Measurements from ENCODE around the gene NFATC1. TPM values are rescaled to one million over a fixed set of nuclear protein-coding genes. Genes with fewer than 3 reads are reported as not detected.

Gene NFATC1
- total RNA-seq, 3 donors from 2014 or later (not counting 1 experiment from before 2014, with no cell fraction given), result 35.8 to 47.4 (median 37.1) TPM

DNA sequence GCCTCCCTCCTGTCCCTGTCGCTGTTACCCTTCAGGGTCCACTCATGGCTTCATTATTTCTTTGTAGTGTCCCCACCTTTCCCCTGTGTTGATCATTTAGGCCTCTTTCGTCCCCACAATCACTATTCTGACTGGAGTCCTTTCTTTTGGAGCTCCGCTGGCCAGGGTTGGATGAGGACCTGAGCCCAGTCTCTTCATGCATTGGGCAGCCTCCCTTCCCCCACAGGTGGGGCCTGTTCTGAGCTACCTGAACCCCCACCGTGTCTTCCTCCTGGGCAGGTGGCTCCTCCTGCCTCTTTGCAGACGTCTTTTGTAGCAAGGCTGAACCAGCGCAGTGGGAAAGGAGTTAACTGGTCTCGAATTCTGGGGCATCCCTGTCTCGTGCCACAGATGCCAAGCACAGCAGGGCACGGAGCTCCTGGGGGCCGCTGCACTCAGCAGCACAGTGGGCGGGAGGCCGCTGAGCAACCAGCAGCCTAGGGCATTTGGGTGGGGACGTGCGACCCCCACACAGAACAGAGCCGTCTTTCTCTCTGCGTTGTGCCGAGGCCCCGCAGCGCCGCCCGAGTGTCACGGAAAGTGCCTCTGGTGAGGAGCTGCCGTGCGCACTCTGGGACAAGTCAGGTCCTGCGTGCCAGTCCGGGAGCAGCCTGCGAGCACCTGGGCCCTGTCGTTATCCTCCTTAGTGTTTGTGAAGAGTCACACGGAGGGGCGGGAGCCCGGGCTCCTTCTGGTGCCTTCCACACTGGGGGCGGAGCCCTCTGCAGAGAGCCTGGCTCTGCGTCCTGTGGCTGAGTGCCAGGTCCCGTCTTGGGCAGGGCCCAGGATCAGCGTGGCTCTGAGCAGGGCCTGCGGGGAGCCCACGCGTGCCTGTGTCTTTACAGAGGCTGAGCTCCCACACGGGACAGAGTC, 130.1 kb downstream of the NFATC1 start:
- H3K4me3 ChIP-seq (ENCODE audit: low read length), result no peak overlapping the region
- H3K36me3 ChIP-seq (ENCODE audit: control insufficient read depth, insufficient read depth, low read length), result peaks cover 9% of the 10 kb centered on the region
- WGBS (ENCODE audit: insufficient coverage), result 97% methylated on average over 39 of the region's 39 CpGs
- no peak for ATAC-seq
- Mint-ChIP-seq H3K27me3 (ENCODE audit: low read depth in 2 of 2) (no peaks in the 10 kb centered on the region), H3K27ac (peak overlapping the region in 1 of 2 donors; percentile 68), H3K9me3 (no peaks in the 10 kb centered on the region), H3K36me3 (no peaks in the 10 kb centered on the region), H3K4me1 (peaks cover 22 to 48% of the 10 kb centered on the region in 2 donors), H3K4me3 (peak overlapping the region; percentile 69)
- no peak overlapping the region for H3K27ac ChIP-seq (ENCODE audit: low read length)
- no peaks in the 10 kb centered on the region for H3K9me3 ChIP-seq (ENCODE audit: control insufficient read depth, insufficient read depth, low read length)
- no peaks in the 10 kb centered on the region for H3K27me3 ChIP-seq (ENCODE audit: control insufficient read depth, insufficient read depth, low read length)
- DNase-seq, result peak in 1 of 2 donors; percentile 13
- TF ChIP-seq, protein P1, sequence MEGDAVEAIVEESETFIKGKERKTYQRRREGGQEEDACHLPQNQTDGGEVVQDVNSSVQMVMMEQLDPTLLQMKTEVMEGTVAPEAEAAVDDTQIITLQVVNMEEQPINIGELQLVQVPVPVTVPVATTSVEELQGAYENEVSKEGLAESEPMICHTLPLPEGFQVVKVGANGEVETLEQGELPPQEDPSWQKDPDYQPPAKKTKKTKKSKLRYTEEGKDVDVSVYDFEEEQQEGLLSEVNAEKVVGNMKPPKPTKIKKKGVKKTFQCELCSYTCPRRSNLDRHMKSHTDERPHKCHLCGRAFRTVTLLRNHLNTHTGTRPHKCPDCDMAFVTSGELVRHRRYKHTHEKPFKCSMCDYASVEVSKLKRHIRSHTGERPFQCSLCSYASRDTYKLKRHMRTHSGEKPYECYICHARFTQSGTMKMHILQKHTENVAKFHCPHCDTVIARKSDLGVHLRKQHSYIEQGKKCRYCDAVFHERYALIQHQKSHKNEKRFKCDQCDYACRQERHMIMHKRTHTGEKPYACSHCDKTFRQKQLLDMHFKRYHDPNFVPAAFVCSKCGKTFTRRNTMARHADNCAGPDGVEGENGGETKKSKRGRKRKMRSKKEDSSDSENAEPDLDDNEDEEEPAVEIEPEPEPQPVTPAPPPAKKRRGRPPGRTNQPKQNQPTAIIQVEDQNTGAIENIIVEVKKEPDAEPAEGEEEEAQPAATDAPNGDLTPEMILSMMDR (IDR thresholded peaks at IDR 0.05), result no peak
- intact Hi-C loops (cut with micrococcal nuclease), result loop anchor here (10.0 kb wide), 2 partner anchors 119 to 149 kb away; partner anchors contain the start of gene CTDP1
- peaks cover 38% of the 10 kb centered on the region for H3K4me1 ChIP-seq (ENCODE audit: control insufficient read depth, insufficient read depth, low read length)

DNA sequence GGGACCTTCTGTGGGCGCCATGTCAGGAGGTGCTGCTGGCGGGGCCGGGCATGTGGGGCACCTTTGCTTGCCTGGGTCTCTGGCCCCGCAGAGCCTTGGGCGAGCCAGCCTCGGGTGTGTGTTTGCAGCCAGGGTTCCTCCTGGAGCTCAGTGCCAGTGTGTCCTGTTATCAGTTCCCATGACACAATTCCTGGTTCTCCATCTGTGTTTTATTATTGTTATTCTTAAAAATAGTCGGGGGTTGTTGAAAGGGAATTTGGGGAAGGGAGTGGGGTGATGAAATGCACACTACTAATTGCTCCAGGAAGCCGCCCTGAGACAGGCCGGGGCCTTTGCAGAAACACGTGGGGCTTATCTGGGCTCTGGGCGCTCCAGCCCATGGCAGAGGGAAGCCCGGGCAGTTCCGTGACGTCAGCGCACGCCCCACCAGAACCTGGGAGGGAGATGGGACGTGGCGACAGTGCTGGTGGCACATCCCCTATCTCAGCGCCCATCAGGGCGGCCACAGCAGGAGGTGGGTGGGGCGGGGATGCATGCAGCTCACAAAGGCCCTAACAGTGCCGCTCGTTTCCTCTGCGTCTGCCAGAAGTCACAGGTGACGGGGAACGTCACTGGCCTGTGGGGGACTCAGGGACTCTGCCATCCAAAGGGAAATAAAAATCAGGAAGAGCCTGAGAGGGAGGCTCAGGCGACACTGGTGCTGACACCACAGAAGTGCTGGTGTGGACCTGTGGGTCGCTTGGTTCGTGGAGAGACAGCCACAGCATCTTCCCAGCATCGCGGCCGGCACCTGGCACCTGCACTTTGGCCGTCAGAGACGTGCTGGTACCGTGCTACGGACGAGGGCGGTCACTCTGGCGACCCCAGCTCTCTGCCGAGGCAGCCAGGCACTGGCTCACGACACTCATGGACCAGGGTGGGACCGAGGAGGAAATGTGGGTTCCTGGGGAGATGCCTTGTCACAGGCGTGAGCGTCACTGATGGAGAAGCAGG, 131.0 kb downstream of the NFATC1 start:
- WGBS (ENCODE audit: insufficient coverage), result 95% methylated on average over 42 of the region's 44 CpGs
- no peaks in the 10 kb centered on the region for H3K9me3 ChIP-seq (ENCODE audit: control insufficient read depth, insufficient read depth, low read length)
- H3K27me3 Mint-ChIP-seq (ENCODE audit: low read depth in 2 of 2), result no peaks in the 10 kb centered on the region
- ATAC-seq (no peak), DNase-seq (peak in 1 of 2 donors; percentile 14)
- intact Hi-C loops (cut with micrococcal nuclease), result loop anchor here (10.0 kb wide), 2 partner anchors 118 to 148 kb away; partner anchors contain the start of gene CTDP1
- TF ChIP-seq, protein P1 (IDR thresholded peaks at IDR 0.05), result no peak
- H3K4me1 ChIP-seq (ENCODE audit: control insufficient read depth, insufficient read depth, low read length), result peaks cover 32% of the 10 kb centered on the region
- H3K36me3 Mint-ChIP-seq, result no peaks in the 10 kb centered on the region
- H3K9me3 Mint-ChIP-seq, result no peaks in the 10 kb centered on the region
- H3K27ac Mint-ChIP-seq, result no peak overlapping the region
- no peak overlapping the region for H3K4me3 Mint-ChIP-seq
- H3K36me3 ChIP-seq (ENCODE audit: control insufficient read depth, insufficient read depth, low read length), result peaks cover 9% of the 10 kb centered on the region
- H3K4me1 Mint-ChIP-seq, result peaks cover 22 to 39% of the 10 kb centered on the region in 2 donors
- H3K4me3 ChIP-seq (ENCODE audit: low read length), result no peak overlapping the region
- no peaks in the 10 kb centered on the region for H3K27me3 ChIP-seq (ENCODE audit: control insufficient read depth, insufficient read depth, low read length)
- no peak overlapping the region for H3K27ac ChIP-seq (ENCODE audit: low read length)

DNA sequence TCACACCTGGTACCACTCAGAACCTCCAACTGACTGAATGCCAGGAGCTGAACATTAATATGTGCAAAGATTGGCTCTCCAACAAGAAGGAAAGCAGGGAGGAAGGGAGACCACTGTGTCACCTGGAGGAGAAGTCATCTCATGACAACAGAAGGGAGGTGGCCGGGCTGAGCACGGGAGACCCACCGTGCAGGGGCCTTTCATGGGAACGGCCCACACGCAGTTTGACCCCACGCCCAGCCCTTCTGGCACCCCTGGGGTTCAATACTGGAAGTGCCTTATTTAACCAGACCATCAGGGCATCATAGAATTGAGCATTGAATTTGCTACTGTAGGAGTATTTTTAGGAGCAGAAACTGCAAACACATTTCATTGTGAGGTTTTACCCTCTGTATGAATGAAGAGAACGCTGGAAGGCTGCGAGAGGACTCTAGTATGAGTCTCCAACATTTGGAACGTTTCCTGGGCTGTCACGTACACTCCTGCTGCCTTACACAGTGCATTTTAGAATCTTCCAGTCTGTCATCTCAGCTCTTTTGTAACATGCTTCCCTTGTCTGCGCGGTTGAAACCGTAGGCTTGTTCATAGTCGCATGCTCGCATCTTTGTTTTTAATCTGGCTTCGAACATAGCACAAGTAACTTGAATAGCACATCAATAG, 132.1 kb downstream of the NFATC1 start:
- H3K36me3 ChIP-seq (ENCODE audit: control insufficient read depth, insufficient read depth, low read length), result peaks cover 9% of the 10 kb centered on the region
- Mint-ChIP-seq H3K27ac (no peak overlapping the region), H3K27me3 (ENCODE audit: low read depth in 2 of 2) (no peaks in the 10 kb centered on the region), H3K36me3 (no peaks in the 10 kb centered on the region), H3K4me1 (peaks cover 21 to 29% of the 10 kb centered on the region in 2 donors), H3K4me3 (no peak overlapping the region), H3K9me3 (no peaks in the 10 kb centered on the region)
- peaks cover 22% of the 10 kb centered on the region for H3K4me1 ChIP-seq (ENCODE audit: control insufficient read depth, insufficient read depth, low read length)
- H3K27me3 ChIP-seq (ENCODE audit: control insufficient read depth, insufficient read depth, low read length), result no peaks in the 10 kb centered on the region
- 98% methylated on average over 16 of the region's 16 CpGs for WGBS (ENCODE audit: insufficient coverage)
- H3K9me3 ChIP-seq (ENCODE audit: control insufficient read depth, insufficient read depth, low read length), result no peaks in the 10 kb centered on the region
- TF ChIP-seq, protein P1 (IDR thresholded peaks at IDR 0.05), result no peak
- ATAC-seq (no peak), DNase-seq (no peak)
- H3K27ac ChIP-seq (ENCODE audit: low read length), result no peak overlapping the region
- intact Hi-C loops (cut with micrococcal nuclease), result loop anchor here (1.0 to 10.0 kb wide), 3 partner anchors 117 to 148 kb away; partner anchors contain the start of gene CTDP1
- no peak overlapping the region for H3K4me3 ChIP-seq (ENCODE audit: low read length)
